Ishikawa (cell line): ENCODE data around the gene CRYBA2.

Experiments used
- EGR1 ChIP-seq: IDR thresholded peaks from 2 replicates; pipeline ENCODE4 v1.6.1; 2012
- MAX ChIP-seq: IDR thresholded peaks from 2 replicates; pipeline ENCODE4 v1.6.1; 2012
- TAF1 ChIP-seq: IDR thresholded peaks from 2 replicates; pipeline ENCODE4 v1.6.1; 2012; ENCODE audit warnings: low read depth, mild to moderate bottlenecking

- TF ChIP-seq TAF1 (no peak), EGR1 (no peak), MAX (no peak)
Observed at GRCh38 chr2:219028996-219029828, 36.0 kb upstream of the CRYBA2 start.
